ENCODE measurements around the gene UBR1.

UBR1 gene

GRCh38 chr15:43106486-43106829, 620 bp upstream of the UBR1 start:
- DNase-seq, result peak in 1 of 2 donors; percentile 31

- DNase-seq, result no peak
Observed at GRCh38 chr15:43105077-43105736, 631 bp downstream of the UBR1 start.

GRCh38 chr15:43104426-43104825, 1.4 kb downstream of the UBR1 start:
- no peak for DNase-seq

- no peak for DNase-seq
Observed at GRCh38 chr15:43103907-43104306, 1.9 kb downstream of the UBR1 start.

- no peak for DNase-seq
Observed at GRCh38 chr15:43102187-43102586, 3.7 kb downstream of the UBR1 start.

- no peak for DNase-seq
Observed at GRCh38 chr15:43100971-43101370, 4.9 kb downstream of the UBR1 start.

- DNase-seq, result no peak
Observed at GRCh38 chr15:43099105-43099845, 6.6 kb downstream of the UBR1 start.

GRCh38 chr15:43096411-43096810, 9.4 kb downstream of the UBR1 start:
- DNase-seq, result no peak

- DNase-seq, result no peak
Observed at GRCh38 chr15:43095708-43096347, 10.0 kb downstream of the UBR1 start.

- DNase-seq, result no peak
Observed at GRCh38 chr15:43095243-43095642, 10.6 kb downstream of the UBR1 start.

- no peak for DNase-seq
Observed at GRCh38 chr15:43094416-43095030, 11.3 kb downstream of the UBR1 start.

GRCh38 chr15:43093026-43093425, 12.8 kb downstream of the UBR1 start:
- peak; percentile 5 to 48 for DNase-seq

- DNase-seq, result no peak
Observed at GRCh38 chr15:43091859-43092258, 14.0 kb downstream of the UBR1 start.

GRCh38 chr15:43086551-43086950, 19.3 kb downstream of the UBR1 start:
- DNase-seq, result no peak

GRCh38 chr15:43085921-43086320, 19.9 kb downstream of the UBR1 start:
- DNase-seq, result no peak

- DNase-seq, result no peak
Observed at GRCh38 chr15:43082509-43082908, 23.3 kb downstream of the UBR1 start.

- no peak for DNase-seq
Observed at GRCh38 chr15:43081283-43081682, 24.6 kb downstream of the UBR1 start.

- no peak for DNase-seq
Observed at GRCh38 chr15:43071451-43071850, 34.4 kb downstream of the UBR1 start.

- DNase-seq, result no peak
Observed at GRCh38 chr15:43070893-43071292, 34.9 kb downstream of the UBR1 start.

GRCh38 chr15:43070249-43070648, 35.6 kb downstream of the UBR1 start:
- DNase-seq, result no peak

GRCh38 chr15:43067717-43068461, 37.9 kb downstream of the UBR1 start:
- DNase-seq, result no peak

- DNase-seq, result no peak
Observed at GRCh38 chr15:43056696-43057095, 49.1 kb downstream of the UBR1 start.

- DNase-seq, result no peak
Observed at GRCh38 chr15:43052860-43053259, 53.0 kb downstream of the UBR1 start.
